ENCODE measurements around the gene TINCR.

Gene TINCR

GRCh38 chr19:5593343-5594255, 25.8 kb upstream of the TINCR start:
- H3K27ac ChIP-seq: no peak overlapping the region
- TF ChIP-seq ZFX (IDR thresholded peaks at IDR 0.05) (no peak), CTCF (conservative IDR thresholded peaks at IDR 0.05) (no peak)

- no peak overlapping the region for H3K27ac ChIP-seq
Observed at GRCh38 chr19:5592531-5593342, 25.0 kb upstream of the TINCR start.

GRCh38 chr19:5591476-5591875, 23.7 kb upstream of the TINCR start:
- TF ChIP-seq CTCF (conservative IDR thresholded peaks at IDR 0.05) (no peak), ZFX (IDR thresholded peaks at IDR 0.05) (no peak)
- no peak overlapping the region for H3K27ac ChIP-seq

More at GRCh38 chr19:5592531-5593342, 25.0 kb upstream of the TINCR start:
- no peak for TF ChIP-seq CTCF (conservative IDR thresholded peaks at IDR 0.05)
- TF ChIP-seq ZFX (IDR thresholded peaks at IDR 0.05): no peak

- no peak for TF ChIP-seq ZFX (IDR thresholded peaks at IDR 0.05)
- TF ChIP-seq CTCF (conservative IDR thresholded peaks at IDR 0.05): no peak
Observed at GRCh38 chr19:5590865-5591154, 23.1 kb upstream of the TINCR start.

GRCh38 chr19:5590151-5590864, 22.6 kb upstream of the TINCR start:
- H3K27ac ChIP-seq: no peak overlapping the region
- TF ChIP-seq ZFX (IDR thresholded peaks at IDR 0.05) (no peak), CTCF (conservative IDR thresholded peaks at IDR 0.05) (no peak)

More at GRCh38 chr19:5590865-5591154, 23.1 kb upstream of the TINCR start:
- no peak overlapping the region for H3K27ac ChIP-seq

- TF ChIP-seq CTCF (conservative IDR thresholded peaks at IDR 0.05) (no peak), ZFX (IDR thresholded peaks at IDR 0.05) (no peak)
- H3K27ac ChIP-seq: no peak overlapping the region
Observed at GRCh38 chr19:5588906-5589676, 21.3 kb upstream of the TINCR start.
